NCI-H2227 (cell line): ENCODE data around the gene SSNA1.
A peak's percentile ranks its signal among the peaks of the same experiment; 100 is the strongest.

Experiments used
- DNase-seq: peaks from one replicate; lab custom pipeline; 2025; ENCODE audit not compliant: unreplicated experiment; lab: John Stamatoyannopoulos, UW

SSNA1 gene, protein sequence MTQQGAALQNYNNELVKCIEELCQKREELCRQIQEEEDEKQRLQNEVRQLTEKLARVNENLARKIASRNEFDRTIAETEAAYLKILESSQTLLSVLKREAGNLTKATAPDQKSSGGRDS

DNA sequence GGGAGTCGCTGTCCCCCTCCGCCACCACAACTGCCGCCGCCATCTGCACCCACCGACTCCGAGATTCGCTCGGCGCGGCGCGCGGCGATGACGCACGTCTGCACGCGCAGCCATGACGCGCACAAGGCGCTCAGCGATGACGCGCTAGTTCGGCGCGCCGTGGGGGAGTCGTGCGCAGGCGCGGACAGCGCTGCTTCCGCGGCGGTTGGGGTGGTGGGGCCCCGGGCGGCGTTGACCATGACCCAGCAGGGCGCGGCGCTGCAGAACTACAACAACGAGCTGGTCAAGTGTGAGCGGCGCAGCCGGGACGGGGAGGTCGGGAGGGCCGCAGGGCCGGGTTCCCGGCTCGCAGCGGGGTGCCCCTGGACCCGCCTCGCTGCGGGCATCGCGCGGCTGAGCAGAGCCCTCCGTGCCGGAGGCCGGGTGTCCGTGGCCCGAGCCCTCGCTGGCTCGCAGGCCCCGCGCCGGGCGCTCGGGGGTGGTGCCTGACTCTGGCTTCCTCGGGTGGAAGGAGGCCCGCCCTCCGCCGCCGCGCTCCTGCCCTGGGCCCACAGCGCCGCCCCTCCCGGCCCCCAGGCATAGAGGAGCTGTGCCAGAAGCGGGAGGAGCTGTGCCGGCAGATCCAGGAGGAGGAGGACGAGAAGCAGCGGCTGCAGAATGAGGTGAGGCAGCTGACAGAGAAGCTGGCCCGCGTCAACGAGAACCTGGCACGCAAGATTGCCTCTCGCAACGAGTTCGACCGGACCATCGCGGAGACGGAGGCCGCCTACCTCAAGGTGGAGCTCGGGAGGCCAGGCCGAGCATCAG lies at the start of gene SSNA1, which contains the start of gene ANAPC2:
TSS of gene SSNA1 (plus strand) at position 187 of the 807 bp plus-strand sequence. CDS start at position 238, 51 bp downstream.
TSS of gene ANAPC2 (minus strand) at position 71 of the 807 bp plus-strand sequence. CDS start at position 43, 28 bp downstream.
- DNase-seq: peak; percentile 96

DNA sequence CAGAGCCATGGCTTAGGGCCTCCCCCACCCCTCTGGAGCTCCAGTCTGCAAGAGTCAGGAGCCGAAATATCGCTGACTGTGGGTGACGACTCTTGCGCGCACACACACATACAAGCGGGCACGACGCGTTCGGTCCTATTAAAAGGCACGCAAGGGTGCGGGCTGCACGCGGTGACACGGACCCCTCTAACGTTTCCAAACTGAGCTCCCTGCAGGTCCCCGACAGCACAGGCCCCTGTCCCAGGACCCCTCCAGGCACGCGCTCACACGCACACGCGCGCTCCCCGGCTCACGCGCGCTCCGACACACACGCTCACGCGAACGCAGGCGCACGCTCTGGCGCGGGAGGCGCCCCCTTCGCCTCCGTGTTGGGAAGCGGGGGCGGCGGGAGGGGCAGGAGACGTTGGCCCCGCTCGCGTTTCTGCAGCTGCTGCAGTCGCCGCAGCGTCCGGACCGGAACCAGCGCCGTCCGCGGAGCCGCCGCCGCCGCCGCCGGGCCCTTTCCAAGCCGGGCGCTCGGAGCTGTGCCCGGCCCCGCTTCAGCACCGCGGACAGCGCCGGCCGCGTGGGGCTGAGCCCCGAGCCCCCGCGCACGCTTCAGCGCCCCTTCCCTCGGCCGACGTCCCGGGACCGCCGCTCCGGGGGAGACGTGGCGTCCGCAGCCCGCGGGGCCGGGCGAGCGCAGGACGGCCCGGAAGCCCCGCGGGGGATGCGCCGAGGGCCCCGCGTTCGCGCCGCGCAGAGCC lies 49.6 kb upstream of the SSNA1 start, which contains the start of gene GRIN1:
TSS of gene GRIN1 (plus strand) at position 433 of the 746 bp plus-strand sequence. CDS start 333 bp downstream, outside the sequence.
- peak; percentile 63 for DNase-seq

DNA sequence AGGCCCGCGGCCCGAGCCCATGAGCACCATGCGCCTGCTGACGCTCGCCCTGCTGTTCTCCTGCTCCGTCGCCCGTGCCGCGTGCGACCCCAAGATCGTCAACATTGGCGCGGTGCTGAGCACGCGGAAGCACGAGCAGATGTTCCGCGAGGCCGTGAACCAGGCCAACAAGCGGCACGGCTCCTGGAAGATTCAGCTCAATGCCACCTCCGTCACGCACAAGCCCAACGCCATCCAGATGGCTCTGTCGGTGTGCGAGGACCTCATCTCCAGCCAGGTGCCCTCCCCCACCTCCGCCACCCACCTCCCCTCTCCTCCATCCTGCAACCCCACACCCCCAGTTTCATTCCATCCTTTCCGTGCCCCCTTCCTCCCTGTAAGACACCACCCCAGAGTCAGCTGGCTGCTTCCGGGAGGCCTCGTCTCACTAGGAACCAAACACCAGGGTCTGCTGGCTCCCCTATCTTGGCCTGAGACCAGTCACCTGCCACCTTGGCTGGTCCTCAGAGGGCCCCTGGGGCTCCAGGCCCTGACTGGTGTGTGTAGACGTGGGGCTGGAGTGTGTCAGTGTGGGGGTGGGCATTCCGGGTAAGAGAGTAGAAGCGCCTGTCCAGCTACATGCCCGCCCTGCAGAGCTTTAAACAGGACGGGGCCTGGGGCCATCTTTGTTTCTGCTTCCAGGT lies 48.9 kb upstream of the SSNA1 start:
- peak; percentile 22 for DNase-seq

DNA sequence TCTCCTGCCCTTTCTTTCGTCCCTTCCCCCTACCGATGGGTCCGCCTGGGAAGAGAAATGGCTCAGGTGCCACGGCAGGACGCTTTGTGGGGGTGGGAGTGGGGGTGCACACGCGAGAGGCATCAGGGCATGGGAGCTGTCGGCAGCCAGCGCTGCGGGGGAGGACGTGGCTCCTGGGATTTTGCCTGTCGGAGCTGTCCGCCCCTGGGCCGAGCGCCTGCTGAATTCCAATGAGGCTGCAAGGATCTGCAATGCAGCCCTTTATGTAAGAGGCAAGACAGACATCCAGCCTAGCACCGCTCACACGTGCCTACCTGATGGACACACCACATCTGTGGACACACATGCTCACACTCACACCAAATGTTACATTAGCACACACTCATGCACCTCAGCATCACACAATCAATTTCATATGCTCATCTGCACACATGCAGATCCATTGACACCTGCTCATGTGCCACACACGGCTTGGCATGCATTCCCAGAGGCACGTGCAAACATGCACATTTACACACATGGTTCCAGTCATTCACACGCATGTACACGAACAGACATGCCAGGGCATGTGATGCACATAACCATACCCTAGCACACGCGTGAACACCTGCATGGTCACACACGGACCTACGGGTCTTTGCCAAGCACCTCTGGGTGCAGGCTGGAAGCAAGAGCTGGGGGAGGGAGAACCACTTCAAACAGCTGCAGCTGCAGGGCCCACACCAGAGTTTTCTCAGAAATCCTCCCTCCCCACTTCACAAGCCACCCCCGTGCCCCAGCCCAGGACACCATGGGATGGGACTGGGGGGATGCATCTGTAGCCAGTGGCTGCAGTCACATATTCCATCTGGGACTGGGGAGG lies 48.1 kb upstream of the SSNA1 start:
- no peak for DNase-seq

DNA sequence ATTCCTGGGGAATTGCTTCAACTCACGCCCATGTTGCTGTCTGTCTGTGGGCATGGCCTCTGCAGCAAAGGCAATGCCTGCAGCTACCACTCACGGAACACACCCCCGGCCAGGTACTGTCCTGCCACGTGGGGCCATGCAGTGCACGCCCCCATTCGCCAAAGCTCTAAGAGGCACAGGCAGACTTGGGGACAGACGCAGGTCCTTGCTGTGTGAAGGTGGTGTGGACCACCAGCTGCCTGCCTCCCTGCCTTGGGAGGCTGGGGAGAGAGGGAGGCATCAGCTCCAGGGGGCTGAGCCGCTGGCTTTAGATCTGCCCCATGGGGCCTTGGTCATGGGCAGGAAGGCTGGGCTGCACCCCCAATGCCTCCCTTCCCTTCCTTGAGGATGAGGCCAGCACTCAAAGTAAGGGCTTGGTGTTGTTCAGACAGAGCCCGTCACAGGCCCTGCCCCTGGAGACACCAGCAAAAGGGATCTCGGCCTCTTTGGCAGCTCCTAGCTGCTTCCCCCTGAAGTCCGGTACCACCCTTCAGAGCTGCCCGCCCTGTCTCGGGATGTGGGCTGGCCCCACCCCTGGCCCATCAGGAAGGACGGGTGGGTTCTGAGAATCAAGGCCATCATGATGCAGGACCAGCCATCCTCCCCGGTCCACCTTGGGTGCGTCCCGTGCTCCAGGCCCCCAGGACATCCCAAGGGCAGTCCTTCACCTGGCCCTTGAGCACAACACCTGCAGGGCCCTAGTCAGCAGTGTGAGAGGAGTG lies 47.2 kb upstream of the SSNA1 start:
- DNase-seq: no peak

DNA sequence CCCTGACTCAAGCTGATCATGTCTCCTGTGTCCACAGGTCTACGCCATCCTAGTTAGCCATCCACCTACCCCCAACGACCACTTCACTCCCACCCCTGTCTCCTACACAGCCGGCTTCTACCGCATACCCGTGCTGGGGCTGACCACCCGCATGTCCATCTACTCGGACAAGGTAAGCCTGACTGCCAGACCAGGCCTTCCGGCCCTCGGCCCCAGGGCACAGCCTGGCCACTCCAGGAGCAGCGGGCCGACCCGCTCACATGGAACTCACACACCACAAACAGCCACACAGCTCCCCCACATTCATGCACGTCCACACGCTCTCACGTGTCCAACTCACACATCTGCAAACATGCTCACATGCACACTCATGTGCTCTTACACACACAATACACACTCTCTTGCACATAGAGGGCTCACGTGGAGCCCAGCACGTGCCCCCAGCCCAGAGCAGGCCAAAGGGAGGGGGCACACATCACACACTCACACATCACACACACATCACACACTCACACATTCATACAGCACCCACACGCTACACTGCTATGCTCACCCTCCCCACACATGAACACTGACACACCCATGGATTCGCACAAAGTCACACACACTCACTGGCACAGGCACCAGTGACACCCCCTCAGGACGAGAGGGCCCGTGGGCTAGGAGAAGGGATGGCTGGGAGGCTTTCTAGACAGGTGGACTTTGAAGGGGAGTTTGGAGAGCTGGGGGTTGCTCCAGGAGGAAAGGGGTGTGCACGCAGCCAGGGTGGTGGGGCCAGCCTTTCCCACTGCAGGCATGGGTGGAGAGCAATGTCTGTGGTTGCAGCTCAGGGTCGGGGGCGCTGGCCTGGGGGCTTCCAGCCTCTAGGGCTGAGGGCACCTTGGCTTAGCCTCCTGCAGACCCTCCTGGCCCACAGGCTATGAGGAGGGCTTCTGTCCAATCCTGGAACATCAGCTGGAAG lies 46.2 kb upstream of the SSNA1 start:
- no peak for DNase-seq

DNA sequence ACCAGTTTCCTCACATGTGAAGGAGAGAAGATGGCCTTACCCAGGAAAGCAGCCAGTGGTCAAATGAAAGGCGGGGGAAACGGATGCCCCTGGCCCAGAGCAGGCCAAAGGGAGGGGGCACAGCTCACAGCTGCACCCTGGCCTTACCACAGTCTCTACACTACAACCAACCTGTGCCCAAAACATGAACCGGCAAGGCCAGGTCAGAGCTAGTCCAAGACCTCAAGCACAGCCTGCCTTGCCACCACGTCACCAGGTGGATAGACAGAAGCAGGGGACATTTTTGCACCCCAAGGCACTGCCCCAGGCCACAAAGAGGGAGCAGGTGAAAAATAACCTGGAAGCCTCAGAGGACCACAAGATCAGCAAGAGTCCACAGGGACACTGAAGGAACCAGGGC lies 45.0 kb upstream of the SSNA1 start:
- DNase-seq: no peak

DNA sequence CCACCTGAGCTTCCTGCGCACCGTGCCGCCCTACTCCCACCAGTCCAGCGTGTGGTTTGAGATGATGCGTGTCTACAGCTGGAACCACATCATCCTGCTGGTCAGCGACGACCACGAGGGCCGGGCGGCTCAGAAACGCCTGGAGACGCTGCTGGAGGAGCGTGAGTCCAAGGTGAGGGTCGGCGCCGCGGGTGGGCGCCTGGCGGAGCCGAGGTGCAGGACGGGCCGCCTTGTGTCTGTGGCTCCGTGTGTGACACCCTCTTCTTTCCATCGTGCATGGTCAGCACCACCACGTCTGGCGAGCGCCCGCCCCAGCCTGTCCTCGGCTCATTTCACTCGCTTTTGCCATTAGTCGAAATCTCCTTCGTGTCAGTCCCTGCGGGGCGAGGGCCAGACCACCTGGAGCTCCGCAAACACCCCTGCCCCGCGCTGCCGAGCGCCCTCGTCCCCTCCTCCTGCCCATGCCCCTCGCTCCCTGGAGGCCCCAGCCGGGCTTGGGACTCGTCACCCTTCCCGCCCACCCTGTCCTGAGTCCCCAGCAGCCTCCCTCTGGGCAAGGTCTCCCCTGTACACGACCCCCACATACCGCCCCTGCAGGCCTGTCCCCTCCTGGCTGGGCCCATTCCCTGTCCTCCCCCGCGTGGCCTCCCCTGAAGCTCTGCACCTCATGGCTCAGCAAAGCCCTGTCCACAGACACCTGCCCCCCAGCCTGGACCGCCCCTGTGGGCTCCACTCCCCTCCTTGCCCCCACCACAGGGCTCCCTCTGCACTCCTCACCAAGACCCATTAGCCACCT lies 42.5 kb upstream of the SSNA1 start:
- no peak for DNase-seq

DNA sequence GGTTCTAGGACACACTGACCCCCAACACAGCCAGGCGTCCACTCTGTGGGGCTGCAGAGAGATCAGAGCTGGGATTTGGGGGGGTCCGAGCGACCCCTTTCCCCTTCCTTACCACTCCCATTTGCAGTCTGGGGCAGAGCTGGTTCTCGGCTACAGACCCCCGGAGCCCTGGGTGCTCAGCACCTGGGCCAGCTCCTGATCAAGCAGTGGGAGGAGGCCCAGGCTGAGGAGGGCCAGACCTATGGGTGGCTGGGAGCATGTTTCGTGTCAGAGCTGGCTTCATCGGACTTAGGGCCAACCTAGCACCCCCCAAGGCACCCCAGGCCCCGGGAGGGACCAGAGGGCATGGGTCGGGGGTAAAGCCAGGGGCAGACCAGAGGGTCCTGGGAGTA lies 42.0 kb upstream of the SSNA1 start:
- no peak for DNase-seq

DNA sequence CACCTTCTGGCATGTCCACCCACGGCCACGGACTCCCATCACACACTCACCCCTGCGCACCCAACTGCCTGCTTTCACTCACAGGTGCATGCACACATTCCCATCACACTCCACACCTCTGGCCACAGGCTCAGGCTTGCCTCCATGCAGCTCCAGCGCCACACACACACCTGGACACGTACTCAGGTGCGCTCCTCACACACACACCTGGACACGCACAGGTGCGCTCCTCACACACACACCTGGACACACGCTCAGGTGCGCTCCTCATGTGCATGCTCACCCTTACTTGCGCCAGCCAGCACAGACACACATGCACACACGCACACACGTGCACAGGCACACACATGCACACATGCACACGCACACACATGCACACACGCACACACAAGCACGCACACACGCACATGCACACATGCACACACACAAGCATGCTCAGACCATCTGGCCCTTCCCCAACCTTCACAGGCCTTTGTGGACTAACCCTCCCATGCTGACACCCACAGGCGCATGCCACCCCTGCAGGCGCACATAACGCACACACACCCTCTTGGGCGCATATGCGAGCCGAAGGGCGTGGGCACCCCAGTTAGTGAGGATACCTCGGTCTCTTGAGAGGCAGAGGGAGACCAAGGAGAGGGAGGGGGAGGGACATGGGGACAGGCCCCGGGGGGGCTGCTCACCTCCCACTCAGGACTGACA lies 41.2 kb upstream of the SSNA1 start:
- no peak for DNase-seq

DNA sequence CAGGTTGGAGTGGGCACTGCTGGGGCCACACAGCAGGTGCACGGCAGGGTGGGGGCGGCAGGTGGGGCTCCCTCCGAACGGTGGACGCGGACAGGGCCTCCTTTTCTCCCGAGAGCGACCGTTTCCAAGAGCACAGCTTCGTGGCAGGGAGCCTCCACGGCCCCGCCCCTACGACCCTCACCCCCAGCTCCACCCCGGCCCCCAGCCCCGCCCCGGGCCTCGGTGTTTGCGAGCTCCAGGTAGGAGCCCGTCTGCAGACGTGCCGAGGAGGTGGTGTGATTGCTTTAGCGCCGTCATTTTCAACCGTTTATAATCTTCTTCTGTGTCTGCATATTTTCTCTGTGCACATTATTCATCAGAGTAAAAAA lies 40.7 kb upstream of the SSNA1 start:
- no peak for DNase-seq

DNA sequence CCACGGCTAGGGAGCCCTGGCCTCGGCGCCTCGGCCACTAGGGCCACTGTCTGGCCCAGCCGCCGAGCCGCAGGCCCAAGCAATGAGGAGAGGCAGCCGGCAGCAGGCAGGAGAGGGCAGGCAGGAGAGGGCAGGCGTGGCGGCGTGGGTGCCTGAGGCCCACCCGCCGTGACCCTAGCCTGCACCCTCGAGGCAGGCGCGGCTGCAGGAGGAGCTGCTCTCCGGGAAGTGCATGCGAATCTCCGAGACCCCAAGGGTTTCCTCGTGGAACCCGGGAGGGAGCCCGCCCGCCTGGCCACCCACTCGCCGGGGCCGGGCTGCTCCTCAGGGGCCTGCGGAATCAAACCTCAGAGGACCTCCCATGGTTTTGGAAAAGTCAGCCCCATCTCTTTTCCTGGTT lies 40.2 kb upstream of the SSNA1 start:
- no peak for DNase-seq

DNA sequence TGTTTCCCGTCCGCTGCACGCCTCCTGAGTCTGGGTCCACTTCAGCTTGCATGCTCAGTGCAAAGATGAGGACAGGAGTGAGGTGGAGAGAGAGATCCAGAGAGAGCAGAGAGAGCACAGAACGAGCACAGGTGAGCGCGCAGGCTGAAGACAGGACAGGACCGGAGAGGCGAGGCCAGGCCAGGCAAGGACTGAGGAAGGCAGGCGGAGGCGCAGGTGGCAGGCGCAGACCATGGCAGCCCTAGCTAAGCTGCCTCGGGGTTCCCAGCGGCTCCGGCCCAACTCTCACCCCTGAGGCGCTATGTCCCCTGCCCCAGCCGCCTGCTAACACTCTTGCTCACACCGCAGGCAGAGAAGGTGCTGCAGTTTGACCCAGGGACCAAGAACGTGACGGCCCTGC lies 39.8 kb upstream of the SSNA1 start:
- no peak for DNase-seq

DNA sequence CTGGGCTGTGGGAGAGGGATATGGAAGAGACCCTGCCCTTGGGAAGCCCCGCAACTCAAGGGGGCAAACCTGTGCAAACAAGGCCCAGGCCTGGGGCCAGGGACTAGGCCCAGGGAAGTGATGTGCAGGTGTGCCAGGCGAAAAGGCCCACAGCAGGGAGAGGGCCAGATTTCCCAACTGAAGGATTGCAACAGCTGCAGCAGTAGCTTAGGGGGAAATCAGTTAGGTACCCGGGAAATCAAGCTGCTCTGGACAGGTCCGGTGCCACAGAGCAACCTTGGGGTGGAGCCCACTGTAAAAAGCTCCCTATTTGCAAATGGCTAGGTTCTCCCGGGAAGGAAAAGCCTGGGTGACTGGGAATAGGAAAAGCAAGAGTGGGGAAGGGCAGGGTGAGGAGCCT lies 39.1 kb upstream of the SSNA1 start:
- DNase-seq: no peak

DNA sequence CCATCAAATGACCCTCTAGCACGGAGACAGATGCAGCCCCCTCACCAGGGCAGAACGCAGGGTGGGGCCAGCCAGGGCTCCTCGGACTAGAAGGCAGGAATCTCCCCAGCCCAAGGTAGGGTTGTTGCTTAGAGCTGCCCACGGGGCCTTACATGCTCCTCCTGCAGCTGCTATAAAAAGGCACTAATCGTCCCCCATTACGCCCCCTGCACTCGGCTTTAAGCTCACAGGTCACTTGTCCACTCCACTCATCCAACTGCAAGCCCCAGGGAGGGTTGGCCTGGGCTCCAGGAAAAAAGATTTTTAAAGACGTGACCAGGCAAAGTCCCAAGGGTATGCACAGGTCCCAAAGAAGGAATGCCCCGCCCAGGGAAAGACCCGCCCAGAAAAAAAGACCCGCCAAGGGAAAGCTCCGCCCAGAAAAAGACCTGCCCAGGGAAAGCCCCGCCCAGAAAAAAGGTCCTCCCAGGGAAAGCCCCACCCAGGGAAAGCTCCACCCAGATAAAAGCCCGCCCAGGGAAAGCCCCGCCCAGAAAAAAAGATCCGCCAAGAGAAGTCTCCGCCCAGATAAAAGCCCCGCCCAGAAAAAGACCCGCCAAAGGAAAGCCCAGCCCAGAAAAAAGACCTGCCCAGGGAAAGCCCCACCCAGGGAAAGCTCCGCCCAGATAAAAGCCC lies 38.4 kb upstream of the SSNA1 start:
- peak; percentile 30 for DNase-seq

DNA sequence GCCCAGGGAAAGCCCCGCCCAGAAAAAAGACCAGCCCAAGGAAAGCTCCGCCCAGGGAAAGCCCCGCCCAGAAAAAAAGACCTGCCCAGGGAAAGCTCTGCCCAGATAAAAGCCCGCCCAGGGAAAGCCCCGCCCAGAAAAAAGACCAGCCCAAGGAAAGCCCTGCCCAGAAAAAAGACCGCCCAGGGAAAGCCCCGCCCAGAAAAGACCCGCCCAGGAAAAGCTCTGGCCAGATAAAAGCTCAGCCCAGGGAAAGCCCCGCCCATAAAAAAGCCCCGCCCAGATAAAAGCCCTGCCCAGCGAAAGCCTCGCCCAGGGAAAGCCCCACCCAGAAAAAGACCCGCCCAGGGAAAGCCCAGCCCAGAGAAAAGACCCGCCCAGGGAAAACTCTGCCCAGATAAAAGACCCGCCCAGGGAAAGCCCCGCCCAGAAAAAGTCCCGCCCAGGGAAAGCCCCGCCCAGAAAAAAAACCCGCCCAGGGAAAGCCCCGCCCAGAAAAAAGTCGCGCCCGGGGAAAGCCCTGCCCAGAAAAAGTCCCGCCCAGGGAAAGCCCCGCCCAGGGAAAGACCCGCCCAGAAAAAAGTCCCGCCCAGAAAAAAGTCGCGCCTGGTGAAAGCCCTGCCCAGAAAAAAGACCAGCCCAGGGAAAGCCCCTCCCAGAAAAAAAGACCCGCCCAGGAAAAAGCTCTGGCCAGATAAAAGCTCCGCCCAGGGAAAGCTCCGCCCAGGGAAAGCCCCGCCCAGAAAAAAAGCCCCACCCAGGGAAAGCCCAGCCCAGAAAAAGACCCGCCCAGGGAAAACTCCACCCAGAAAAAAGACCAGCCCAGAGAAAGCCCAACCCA lies 37.6 kb upstream of the SSNA1 start:
- DNase-seq: peak; percentile 50
